Activated CD4-positive, alpha-beta memory T cell treated with anti-CD3 and anti-CD28 coated beads for 36 hours (primary cell): ENCODE data around the gene ADARB2. TPM values are rescaled to one million over a fixed set of nuclear protein-coding genes. Genes with fewer than 3 reads are reported as not detected.

ENCODE experiments used
- CTCF ChIA-PET: fragments of 350-600 bp; sonication (Branson Sonifier 250); formaldehyde crosslinking; loops from one replicate; lab custom pipeline; 2021; ENCODE audit warnings: antibody characterized with exemption, inconsistent platforms; lab: Charles Lee
- POLR2A ChIA-PET: fragments of 350-600 bp; sonication (Branson Sonifier 250); formaldehyde crosslinking; loops from one replicate; lab custom pipeline; 2021; ENCODE audit warnings: antibody characterized with exemption; lab: Charles Lee
- DNase-seq: peaks from one replicate; pipeline ENCODE4 v3.0.0-alpha.2; 2020
- H3K27ac Mint-ChIP-seq: one replicate; pipeline ENCODE4 v1.8.0; 2021; ENCODE audit warnings: mixed read lengths
- H3K27me3 Mint-ChIP-seq: one replicate; pipeline ENCODE4 v1.8.0; 2021; ENCODE audit warnings: mixed read lengths
- H3K36me3 Mint-ChIP-seq: one replicate; pipeline ENCODE4 v1.8.0; 2021; ENCODE audit warnings: mixed read lengths
- H3K4me1 Mint-ChIP-seq: one replicate; pipeline ENCODE4 v1.8.0; 2021; ENCODE audit warnings: low read depth, mixed read lengths
- H3K4me3 Mint-ChIP-seq: one replicate; pipeline ENCODE4 v1.8.0; 2021; ENCODE audit warnings: mild to moderate bottlenecking, mixed read lengths
- H3K9me3 Mint-ChIP-seq: one replicate; pipeline ENCODE4 v1.8.0; 2021; ENCODE audit warnings: mixed read lengths
- intact Hi-C: fragments of 100-400 bp; cut with micrococcal nuclease; formaldehyde crosslinking; loops from one replicate; pipeline ENCODE4 v1.15.1; 2023
- total RNA-seq, 2 experiments: library from RNA; stranded (reverse); gene quantifications; one replicate each; pipeline ENCODE4 v1.2.3, GENCODE V29; 2021

Gene ADARB2
- total RNA-seq, 2 experiments from 2014 or later, result 2.2 TPM

GRCh38 chr10:1412531-1413189, 324.7 kb downstream of the ADARB2 start:
- peaks cover 40% of the 10 kb centered on the region for H3K27me3 Mint-ChIP-seq
- no peaks in the 10 kb centered on the region for H3K4me1 Mint-ChIP-seq
- DNase-seq, result no peak
- H3K27ac Mint-ChIP-seq, result no peak overlapping the region
- CTCF ChIA-PET, result no interaction called here
- no peak overlapping the region for H3K4me3 Mint-ChIP-seq
- no peaks in the 10 kb centered on the region for H3K9me3 Mint-ChIP-seq
- POLR2A ChIA-PET, result no interaction called here
- H3K36me3 Mint-ChIP-seq, result no peaks in the 10 kb centered on the region
- intact Hi-C loops, result no loop called here

DNA sequence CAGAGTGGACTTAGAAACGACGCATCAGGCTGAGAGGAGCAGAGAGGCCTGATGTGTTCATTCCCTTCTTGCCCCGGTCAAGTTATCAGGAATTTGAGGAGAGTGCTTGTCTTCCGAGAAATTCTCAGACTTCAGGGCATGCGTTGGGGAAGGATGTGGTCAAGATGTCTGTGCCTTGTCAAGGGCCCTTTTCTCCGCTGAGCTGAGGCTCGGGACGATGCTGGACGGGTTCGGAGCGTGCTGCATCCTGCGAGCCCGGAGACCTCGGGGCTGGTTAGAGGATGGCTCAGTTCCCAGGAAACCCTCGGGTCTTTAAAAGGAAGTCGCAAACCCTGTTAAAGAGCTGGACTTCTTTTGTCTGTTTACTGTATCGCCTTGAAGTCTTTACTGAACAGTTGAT, 325.4 kb downstream of the ADARB2 start:
- H3K4me1 Mint-ChIP-seq, result no peaks in the 10 kb centered on the region
- DNase-seq, result no peak
- H3K9me3 Mint-ChIP-seq, result no peaks in the 10 kb centered on the region
- POLR2A ChIA-PET, result no interaction called here
- CTCF ChIA-PET, result no interaction called here
- H3K27ac Mint-ChIP-seq, result no peak overlapping the region
- H3K36me3 Mint-ChIP-seq, result no peaks in the 10 kb centered on the region
- peaks cover 34% of the 10 kb centered on the region for H3K27me3 Mint-ChIP-seq
- H3K4me3 Mint-ChIP-seq, result no peak overlapping the region
- intact Hi-C loops, result no loop called here

DNA sequence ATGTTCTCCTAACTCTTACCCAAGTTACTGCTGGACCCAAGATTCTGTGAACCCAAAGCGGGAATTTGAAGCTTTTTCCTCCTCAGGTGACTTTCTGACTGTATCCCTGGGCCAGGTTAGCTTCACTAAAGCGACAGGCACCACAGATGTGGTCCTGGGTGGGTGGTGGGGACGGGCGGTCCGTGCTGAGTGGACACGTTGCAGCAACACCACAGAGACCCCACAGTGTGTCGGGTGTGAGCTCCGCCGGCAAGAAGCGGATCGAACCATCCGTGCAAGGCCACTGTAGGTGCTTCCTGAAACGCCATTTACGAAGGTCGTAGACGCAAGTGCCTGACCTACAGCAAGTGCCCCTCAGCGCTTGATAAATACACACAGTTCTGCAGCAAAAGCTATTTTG, 325.9 kb downstream of the ADARB2 start:
- no peak overlapping the region for H3K27ac Mint-ChIP-seq
- H3K4me3 Mint-ChIP-seq, result no peak overlapping the region
- no peaks in the 10 kb centered on the region for H3K36me3 Mint-ChIP-seq
- no peaks in the 10 kb centered on the region for H3K9me3 Mint-ChIP-seq
- DNase-seq, result no peak
- intact Hi-C loops, result no loop called here
- H3K27me3 Mint-ChIP-seq, result peaks cover 32% of the 10 kb centered on the region
- ChIA-PET CTCF (no interaction called here), POLR2A (no interaction called here)
- no peaks in the 10 kb centered on the region for H3K4me1 Mint-ChIP-seq

DNA sequence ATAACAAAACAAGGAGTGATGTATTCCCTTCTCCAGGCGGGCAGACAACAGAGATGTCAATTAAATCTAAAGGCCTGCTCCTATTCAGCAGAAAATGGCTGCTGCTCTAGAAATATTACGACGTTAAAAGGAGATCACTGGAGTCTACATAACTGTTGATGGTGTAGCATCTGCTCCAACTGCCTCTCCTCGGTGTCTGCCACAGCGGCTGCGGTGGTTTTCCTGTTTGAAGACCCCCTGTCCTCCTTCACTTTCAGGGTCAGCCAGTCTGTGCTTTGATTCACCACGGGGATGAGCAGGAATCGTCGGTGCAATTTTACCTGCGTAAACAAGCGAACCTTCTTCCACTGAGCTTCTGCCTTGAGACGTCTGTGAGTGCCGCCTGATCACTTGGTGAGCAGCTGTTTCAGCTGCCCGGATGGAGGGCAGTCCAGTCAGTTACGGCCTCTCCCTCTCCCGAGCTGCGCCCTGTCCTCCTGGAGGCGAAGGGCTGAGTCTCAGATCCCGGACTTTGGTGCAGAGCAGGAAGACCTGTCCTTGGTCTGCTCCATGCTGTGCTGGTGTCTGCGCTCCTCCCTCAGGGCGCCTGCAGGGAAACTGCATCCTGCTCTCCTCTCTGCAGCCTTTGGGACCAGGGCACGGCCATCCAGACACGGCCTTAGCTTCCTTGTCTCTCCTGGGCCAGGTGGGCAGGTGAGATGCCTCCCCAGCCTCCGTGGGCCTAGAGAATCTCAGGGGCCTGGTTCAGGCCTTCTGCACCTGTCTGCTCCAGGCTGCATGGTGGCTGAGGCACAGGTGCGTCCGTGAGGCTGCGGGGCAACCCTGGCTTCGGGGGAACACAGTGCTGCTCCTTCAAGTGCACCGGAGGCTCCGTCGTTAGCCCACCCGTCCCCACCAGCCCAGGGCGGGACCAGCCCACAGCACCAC, 326.6 kb downstream of the ADARB2 start:
- peaks cover 30% of the 10 kb centered on the region for H3K27me3 Mint-ChIP-seq
- H3K9me3 Mint-ChIP-seq, result no peaks in the 10 kb centered on the region
- H3K4me3 Mint-ChIP-seq, result no peak overlapping the region
- no peaks in the 10 kb centered on the region for H3K36me3 Mint-ChIP-seq
- no peaks in the 10 kb centered on the region for H3K4me1 Mint-ChIP-seq
- intact Hi-C loops, result no loop called here
- no peak overlapping the region for H3K27ac Mint-ChIP-seq
- DNase-seq, result no peak
- ChIA-PET CTCF (no interaction called here), POLR2A (no interaction called here)

- intact Hi-C loops, result no loop called here
- CTCF ChIA-PET, result no interaction called here
- POLR2A ChIA-PET, result no interaction called here
- Mint-ChIP-seq H3K9me3 (no peaks in the 10 kb centered on the region), H3K27ac (no peak overlapping the region), H3K4me3 (no peak overlapping the region), H3K36me3 (no peaks in the 10 kb centered on the region), H3K27me3 (peaks cover 29% of the 10 kb centered on the region), H3K4me1 (no peaks in the 10 kb centered on the region)
- no peak for DNase-seq
Measured at GRCh38 chr10:1410032-1410431, 327.3 kb downstream of the ADARB2 start.

- peaks cover 23% of the 10 kb centered on the region for H3K27me3 Mint-ChIP-seq
- CTCF ChIA-PET, result no interaction called here
- POLR2A ChIA-PET, result no interaction called here
- H3K4me1 Mint-ChIP-seq, result no peaks in the 10 kb centered on the region
- intact Hi-C loops, result no loop called here
- H3K36me3 Mint-ChIP-seq, result no peaks in the 10 kb centered on the region
- H3K27ac Mint-ChIP-seq, result no peak overlapping the region
- H3K9me3 Mint-ChIP-seq, result no peaks in the 10 kb centered on the region
- DNase-seq, result no peak
- H3K4me3 Mint-ChIP-seq, result no peak overlapping the region
Measured at GRCh38 chr10:1409392-1409791, 327.9 kb downstream of the ADARB2 start.

DNA sequence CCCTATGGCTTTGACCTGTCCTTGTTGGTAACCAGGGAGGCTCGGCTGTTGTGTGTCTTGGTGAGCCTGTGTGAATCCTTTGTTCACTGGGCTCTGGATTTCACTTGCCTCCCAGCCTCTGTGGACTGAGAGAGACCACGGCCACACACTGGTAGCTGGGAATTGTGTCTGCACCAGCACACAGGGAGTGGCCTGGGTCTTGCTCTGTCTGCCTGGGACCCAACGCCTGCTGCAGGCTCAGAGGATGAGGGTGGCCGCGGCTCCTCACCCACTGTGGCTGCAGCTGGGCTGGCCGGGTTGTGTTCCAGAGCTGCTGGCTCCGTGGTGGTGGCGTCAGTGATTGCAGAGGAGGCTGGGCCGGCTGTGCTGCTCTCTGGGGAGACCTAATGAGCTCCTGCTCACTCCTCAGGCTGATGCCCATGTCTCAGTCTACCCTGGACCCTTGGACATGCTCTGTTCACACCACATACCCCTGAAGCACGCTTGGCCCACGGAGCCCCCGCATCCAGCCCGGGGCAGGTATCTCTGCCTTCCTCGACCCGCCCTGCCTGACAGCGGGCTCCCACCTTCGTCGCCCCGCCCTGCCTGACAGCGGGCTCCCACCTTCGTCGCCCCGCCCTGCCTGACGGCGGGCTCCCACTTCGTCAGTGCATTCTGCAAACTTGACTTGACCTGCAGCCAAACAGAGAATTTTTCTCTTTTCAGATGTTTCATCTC, 328.5 kb downstream of the ADARB2 start:
- Mint-ChIP-seq H3K27me3 (peaks cover 22% of the 10 kb centered on the region), H3K9me3 (no peaks in the 10 kb centered on the region), H3K27ac (no peak overlapping the region), H3K36me3 (no peaks in the 10 kb centered on the region), H3K4me3 (no peak overlapping the region), H3K4me1 (no peaks in the 10 kb centered on the region)
- intact Hi-C loops, result no loop called here
- DNase-seq, result no peak
- ChIA-PET POLR2A (no interaction called here), CTCF (interaction anchor here (0.7 kb wide), 1 partner anchor 12 kb away, joined by 4 read pairs; no protein-coding TSS in a partner anchor)

- Mint-ChIP-seq H3K27ac (no peak overlapping the region), H3K4me3 (no peak overlapping the region), H3K27me3 (peaks cover 11% of the 10 kb centered on the region), H3K9me3 (no peaks in the 10 kb centered on the region), H3K4me1 (no peaks in the 10 kb centered on the region), H3K36me3 (no peaks in the 10 kb centered on the region)
- ChIA-PET POLR2A (no interaction called here), CTCF (no interaction called here)
- intact Hi-C loops, result no loop called here
- no peak for DNase-seq
Measured at GRCh38 chr10:1406967-1407945, 330.1 kb downstream of the ADARB2 start.

GRCh38 chr10:1406132-1406966, 331.0 kb downstream of the ADARB2 start:
- intact Hi-C loops, result no loop called here
- Mint-ChIP-seq H3K27ac (no peak overlapping the region), H3K36me3 (no peaks in the 10 kb centered on the region), H3K4me1 (no peaks in the 10 kb centered on the region), H3K27me3 (peaks cover 8% of the 10 kb centered on the region), H3K4me3 (no peak overlapping the region), H3K9me3 (no peaks in the 10 kb centered on the region)
- ChIA-PET POLR2A (no interaction called here), CTCF (interaction anchor here (3.5 kb wide), 1 partner anchor 14 kb away, joined by 15 read pairs; no protein-coding TSS in a partner anchor)
- no peak for DNase-seq

- Mint-ChIP-seq H3K27me3 (peaks cover 6% of the 10 kb centered on the region), H3K4me1 (no peaks in the 10 kb centered on the region), H3K4me3 (no peak overlapping the region), H3K27ac (no peak overlapping the region), H3K9me3 (no peaks in the 10 kb centered on the region), H3K36me3 (no peaks in the 10 kb centered on the region)
- ChIA-PET CTCF (interaction anchor here (1.0 to 3.5 kb wide), 2 partner anchors 16 to 36 kb away, joined by 3 to 15 read pairs; no protein-coding TSS in a partner anchor), POLR2A (no interaction called here)
- intact Hi-C loops, result no loop called here
- DNase-seq, result no peak
Measured at GRCh38 chr10:1404323-1405260, 332.7 kb downstream of the ADARB2 start.
